Lower lobe of right lung (tissue), 2 donors: ENCODE measurements around the gene CCT3. TPM values are rescaled to one million over a fixed set of nuclear protein-coding genes. Genes with fewer than 3 reads are reported as not detected.

Experiments
- ATAC-seq, 2 donors: fragments of 200-7000 bp; cut with Tn5 transposase; one replicate each; pipeline ENCODE4 v1.9.1; 2020 to 2022; ENCODE audit warnings: mild to moderate bottlenecking in 2 of 2, moderate library complexity in 2 of 2
- DNase-seq: peaks from one replicate; pipeline ENCODE4 v3.0.0-alpha.2; 2020
- H3K27ac ChIP-seq: fragments of 200-600 bp; one replicate; pipeline ENCODE4 v1.8.0; 2022
- H3K27me3 ChIP-seq: fragments of 200-600 bp; one replicate; pipeline ENCODE4 v1.8.0; 2022; ENCODE audit warnings: low read depth
- H3K36me3 ChIP-seq: fragments of 200-600 bp; one replicate; pipeline ENCODE4 v1.8.0; 2022; ENCODE audit warnings: mild to moderate bottlenecking
- H3K4me1 ChIP-seq: fragments of 200-600 bp; one replicate; pipeline ENCODE4 v1.8.0; 2022
- H3K4me3 ChIP-seq: fragments of 200-600 bp; one replicate; pipeline ENCODE4 v1.8.0; 2022; ENCODE audit warnings: mild to moderate bottlenecking
- H3K9me3 ChIP-seq: fragments of 200-600 bp; one replicate; pipeline ENCODE4 v1.8.0; 2022
- CTCF ChIP-seq: fragments of 200-600 bp; IDR thresholded peaks from one replicate; pipeline ENCODE4 v1.8.0; 2022; ENCODE audit warnings: antibody characterized with exemption, mild to moderate bottlenecking
- intact Hi-C: fragments of 100-400 bp; cut with DNase I; formaldehyde crosslinking; loops from one replicate; pipeline ENCODE4 v1.11.0; 2022
- total RNA-seq: library from RNA; stranded (reverse); fragmentation: NEBNext Ultra II Directional; extraction: Animal tissue kit (Norgen Biotek cat#: 25700); gene quantifications from one replicate; pipeline ENCODE4 v1.2.1, GENCODE V29; 2021
- donor health status: DM: no; HTN: yes; CAD: no; lungs with severe emphysema.

The CCT3 gene
- total RNA-seq, 1 donor from 2014 or later: 117 TPM

- ATAC-seq (no peak), DNase-seq (no peak)
- no peak overlapping the region for H3K27ac ChIP-seq
- no peaks in the 10 kb centered on the region for H3K9me3 ChIP-seq
- no peaks in the 10 kb centered on the region for H3K27me3 ChIP-seq
- H3K36me3 ChIP-seq: peaks cover 100% of the 10 kb centered on the region
- intact Hi-C loops: no loop called here
- H3K4me3 ChIP-seq: no peak overlapping the region
- peak; percentile 43 for TF ChIP-seq CTCF
- no peaks in the 10 kb centered on the region for H3K4me1 ChIP-seq
Observed at GRCh38 chr1:156319664-156320063, 18.4 kb downstream of the CCT3 start.

GRCh38 chr1:156316909-156317308 lies 21.2 kb downstream of the CCT3 start:
- ATAC-seq: no peak
- intact Hi-C loops: no loop called here
- H3K27ac ChIP-seq: no peak overlapping the region
- H3K4me3 ChIP-seq: no peak overlapping the region
- TF ChIP-seq CTCF: no peak
- no peaks in the 10 kb centered on the region for H3K27me3 ChIP-seq
- H3K4me1 ChIP-seq: no peaks in the 10 kb centered on the region
- no peak for DNase-seq
- H3K36me3 ChIP-seq: peaks cover 100% of the 10 kb centered on the region
- no peaks in the 10 kb centered on the region for H3K9me3 ChIP-seq

- no peak for TF ChIP-seq CTCF
- peaks cover 100% of the 10 kb centered on the region for H3K36me3 ChIP-seq
- DNase-seq (no peak), ATAC-seq (peak; percentile 13 to 19)
- intact Hi-C loops: no loop called here
- H3K27ac ChIP-seq: no peak overlapping the region
- no peaks in the 10 kb centered on the region for H3K27me3 ChIP-seq
- no peak overlapping the region for H3K4me3 ChIP-seq
- H3K9me3 ChIP-seq: no peaks in the 10 kb centered on the region
- no peaks in the 10 kb centered on the region for H3K4me1 ChIP-seq
Observed at GRCh38 chr1:156310962-156311361, 27.1 kb downstream of the CCT3 start.

- DNase-seq: no peak
- H3K4me3 ChIP-seq: no peak overlapping the region
- no peaks in the 10 kb centered on the region for H3K27me3 ChIP-seq
- intact Hi-C loops: no loop called here
- H3K27ac ChIP-seq: no peak overlapping the region
- no peak for ATAC-seq
- H3K4me1 ChIP-seq: no peaks in the 10 kb centered on the region
- no peaks in the 10 kb centered on the region for H3K9me3 ChIP-seq
- no peak for TF ChIP-seq CTCF
- H3K36me3 ChIP-seq: peaks cover 74% of the 10 kb centered on the region
Observed at GRCh38 chr1:156308078-156308477, 30.0 kb downstream of the CCT3 start.

GRCh38 chr1:156305215-156305614 lies 32.9 kb downstream of the CCT3 start:
- no peaks in the 10 kb centered on the region for H3K4me1 ChIP-seq
- intact Hi-C loops: no loop called here
- H3K36me3 ChIP-seq: peaks cover 45% of the 10 kb centered on the region
- no peak overlapping the region for H3K27ac ChIP-seq
- DNase-seq (no peak), ATAC-seq (no peak)
- H3K9me3 ChIP-seq: no peaks in the 10 kb centered on the region
- TF ChIP-seq CTCF: no peak
- no peaks in the 10 kb centered on the region for H3K27me3 ChIP-seq
- no peak overlapping the region for H3K4me3 ChIP-seq

- H3K9me3 ChIP-seq: no peaks in the 10 kb centered on the region
- H3K4me3 ChIP-seq: no peak overlapping the region
- H3K27ac ChIP-seq: no peak overlapping the region
- H3K36me3 ChIP-seq: peaks cover 26% of the 10 kb centered on the region
- H3K27me3 ChIP-seq: no peaks in the 10 kb centered on the region
- H3K4me1 ChIP-seq: no peaks in the 10 kb centered on the region
- ATAC-seq (no peak), DNase-seq (no peak)
- intact Hi-C loops: no loop called here
- TF ChIP-seq CTCF: no peak
Observed at GRCh38 chr1:156303241-156303640, 34.9 kb downstream of the CCT3 start.
